Liver (tissue), 9 donors: ENCODE data around the gene ERGIC3. TPM values are rescaled to one million over a fixed set of nuclear protein-coding genes. Genes with fewer than 3 reads are reported as not detected.
"Not testable (repeated sequence)": the region's sequence is repeated elsewhere in the genome, so short reads cannot be mapped to it uniquely, and the experiment has no call there.

Experiments used
- DNase-seq: peaks from one replicate; pipeline ENCODE4 v3.0.0-alpha.2; 2017; ENCODE audit warnings: low spot score
- H3K27ac ChIP-seq, 2 donors: one replicate each; pipeline ENCODE4 v1.7.0; 2013; ENCODE audit warnings: inconsistent platforms in 2 of 2, low read length in 2 of 2, control low read depth in 1 of 2, low read depth in 1 of 2, mild to moderate bottlenecking in 1 of 2
- H3K27me3 ChIP-seq, 4 donors: one replicate each; pipeline versions ENCODE4 v1.6.1 to v1.7.0; 2013; ENCODE audit warnings: low read length in 3 of 4, inconsistent platforms in 1 of 4, mild to moderate bottlenecking in 1 of 4, moderate library complexity in 1 of 4; ENCODE audit not compliant: control insufficient read depth in 4 of 4, insufficient read depth in 4 of 4
- H3K36me3 ChIP-seq, 4 donors: one replicate each; pipeline versions ENCODE4 v1.6.1 to v1.7.0; 2013; ENCODE audit warnings: low read length in 3 of 4, mild to moderate bottlenecking in 3 of 4, low read depth in 1 of 4, moderate library complexity in 1 of 4; ENCODE audit not compliant: control insufficient read depth in 4 of 4, insufficient read depth in 3 of 4
- H3K4me1 ChIP-seq, 4 donors: one replicate each; pipeline versions ENCODE4 v1.6.1 to v1.7.0; 2013; ENCODE audit warnings: low read length in 3 of 4, mild to moderate bottlenecking in 3 of 4, moderate library complexity in 1 of 4; ENCODE audit not compliant: control insufficient read depth in 4 of 4, insufficient read depth in 4 of 4
- H3K4me3 ChIP-seq, 3 donors: one replicate each; pipeline versions ENCODE4 v1.6.1 to v1.7.0; 2013; ENCODE audit warnings: low read length in 3 of 3, control low read depth in 1 of 3, low read depth in 1 of 3, mild to moderate bottlenecking in 1 of 3
- H3K9ac ChIP-seq, 2 donors: one replicate each; pipeline ENCODE4 v1.7.0; 2013; ENCODE audit warnings: low read length in 2 of 2, mild to moderate bottlenecking in 2 of 2, moderate library complexity in 2 of 2, control low read depth in 1 of 2, low read depth in 1 of 2
- H3K9me3 ChIP-seq, 4 donors: one replicate each; pipeline versions ENCODE4 v1.6.1 to v1.7.0; 2013; ENCODE audit warnings: low read length in 3 of 4; ENCODE audit not compliant: control insufficient read depth in 4 of 4
- EGR1 ChIP-seq, 2 donors: IDR thresholded peaks; 2 replicates each; pipeline ENCODE4 v1.6.1; 2016 to 2018; ENCODE audit warnings: antibody characterized with exemption in 2 of 2, low read depth in 2 of 2
- FOXA2 ChIP-seq: IDR thresholded peaks from 2 replicates; pipeline ENCODE4 v1.6.1; 2016; ENCODE audit warnings: antibody characterized with exemption
- GABPA ChIP-seq, 2 donors: IDR thresholded peaks in 1 of 2; conservative IDR thresholded peaks in 1 of 2; 2 replicates each; pipeline ENCODE4 v1.6.1; 2016; ENCODE audit warnings: antibody characterized with exemption in 2 of 2, mild to moderate bottlenecking in 1 of 2, moderate library complexity in 1 of 2
- HNF4A ChIP-seq, 2 donors: conservative IDR thresholded peaks; 2 replicates each; pipeline ENCODE4 v1.6.1; 2016; ENCODE audit warnings: antibody characterized with exemption in 2 of 2, mild to moderate bottlenecking in 2 of 2
- HNF4G ChIP-seq: IDR thresholded peaks from 2 replicates; pipeline ENCODE4 v1.6.1; 2016; ENCODE audit warnings: antibody characterized with exemption
- JUND ChIP-seq, 2 donors: IDR thresholded peaks; 2 replicates each; pipeline ENCODE4 v1.6.1; 2016; ENCODE audit warnings: antibody characterized with exemption in 2 of 2
- RAD21 ChIP-seq, 2 donors: IDR thresholded peaks; 2 replicates each; pipeline ENCODE4 v1.6.1; 2016; ENCODE audit warnings: antibody characterized with exemption in 2 of 2, mild to moderate bottlenecking in 2 of 2
- RXRA ChIP-seq, 2 donors: IDR thresholded peaks; 2 replicates each; pipeline ENCODE4 v1.6.1; 2017 to 2018; ENCODE audit warnings: antibody characterized with exemption in 2 of 2, mild to moderate bottlenecking in 1 of 2
- SP1 ChIP-seq: IDR thresholded peaks from 2 replicates; pipeline ENCODE4 v1.6.1; 2018; ENCODE audit warnings: antibody characterized with exemption, mild to moderate bottlenecking
- TAF1 ChIP-seq: conservative IDR thresholded peaks from 2 replicates; pipeline ENCODE4 v1.6.1; 2016; ENCODE audit warnings: antibody characterized with exemption, mild to moderate bottlenecking
- YY1 ChIP-seq: IDR thresholded peaks from 2 replicates; pipeline ENCODE4 v1.6.1; 2016; ENCODE audit warnings: antibody characterized with exemption, mild to moderate bottlenecking
- ZBTB33 ChIP-seq: IDR thresholded peaks from 2 replicates; pipeline ENCODE4 v1.6.1; 2016; ENCODE audit warnings: antibody characterized with exemption
- WGBS: extraction: QIAGEN DNeasy Blood & Tissue Kit; methylation state at CpG from one replicate; pipeline ENCODE4 v1.1.7; 2013; 5-methylcytosine and 5-hydroxymethylcytosine counted together
- polyA plus RNA-seq, 2 donors: library from polyadenylated mRNA; stranded (reverse) in 1 of 2; unstranded in 1 of 2; fragments of 200-250 nt in 1 of 2; fragments of >200 nt in 1 of 2; fragmentation: Nextera tagmentation in 1 of 2; extraction: Ambion mirVana in 1 of 2; gene quantifications; one replicate each; pipeline versions ENCODE4 v1.2.1 to v1.2.3, GENCODE V29; 2013 to 2015
- total RNA-seq, 2 donors: library from RNA; depleted of rRNA; stranded (reverse); fragments of >200 nt; gene quantifications; one replicate each; pipeline ENCODE4 v1.2.3, GENCODE V29; 2014
- TF ChIP-seq, protein P1 (sequence below): IDR thresholded peaks from 2 replicates; pipeline ENCODE4 v1.6.1; 2016; ENCODE audit warnings: antibody characterized with exemption, mild to moderate bottlenecking
- TF ChIP-seq, protein P2 (sequence below): IDR thresholded peaks from 2 replicates; pipeline ENCODE4 v1.6.1; 2016; ENCODE audit warnings: antibody characterized with exemption
- TF ChIP-seq, protein P3 (sequence below): fragments of 150-350 bp; IDR thresholded peaks from 2 replicates; pipeline ENCODE4 v1.5.1; 2017; ENCODE audit warnings: improper control_type of control experiment, low read depth, low read length; ENCODE audit not compliant: missing input control
- donor health status: healthy.
- donor health status: healthy.
- donor health status: healthy.
- donor health status: healthy.
- donor health status: healthy.

The ERGIC3 gene
- total and polyA plus RNA-seq, 4 donors, result 110 to 167 (median 120) TPM

GRCh38 chr20:35517125-35517524 lies 24.8 kb upstream of the ERGIC3 start:
- no peak overlapping the region for H3K27ac ChIP-seq
- H3K4me3 ChIP-seq, result no peak overlapping the region
- no peak for DNase-seq
- no peaks in the 10 kb centered on the region for H3K27me3 ChIP-seq
- H3K36me3 ChIP-seq, result peaks cover 0 to 6% (median 3%) of the 10 kb centered on the region in 4 donors
- WGBS, result 46% methylated on average over 1 of the region's 1 CpG
- H3K9ac ChIP-seq, result no peak overlapping the region
- no peaks in the 10 kb centered on the region for H3K4me1 ChIP-seq
- TF ChIP-seq FOXA2, result no peak
- H3K9me3 ChIP-seq, result no peaks in the 10 kb centered on the region

GRCh38 chr20:35517767-35518166 lies 24.1 kb upstream of the ERGIC3 start:
- H3K4me3 ChIP-seq, H3K36me3 ChIP-seq, H3K4me1 ChIP-seq, H3K9me3 ChIP-seq, H3K27me3 ChIP-seq, DNase-seq, H3K27ac ChIP-seq, H3K9ac ChIP-seq: not testable (repeated sequence)
- WGBS, result 98% methylated on average over 5 of the region's 5 CpGs

GRCh38 chr20:35518955-35519354 lies 22.9 kb upstream of the ERGIC3 start:
- Histone ChIP-seq H3K9ac (no peak overlapping the region), H3K4me1 (no peaks in the 10 kb centered on the region), H3K4me3 (no peak overlapping the region), H3K27ac (no peak overlapping the region), H3K36me3 (peaks cover 0 to 2% (median 0%) of the 10 kb centered on the region in 4 donors), H3K27me3 (no peaks in the 10 kb centered on the region), H3K9me3 (no peaks in the 10 kb centered on the region)
- no peak for DNase-seq
- TF ChIP-seq JUND (IDR thresholded peaks at IDR 0.05) (no peak), RXRA (IDR thresholded peaks at IDR 0.05) (no peak)
- TF ChIP-seq, protein P1, sequence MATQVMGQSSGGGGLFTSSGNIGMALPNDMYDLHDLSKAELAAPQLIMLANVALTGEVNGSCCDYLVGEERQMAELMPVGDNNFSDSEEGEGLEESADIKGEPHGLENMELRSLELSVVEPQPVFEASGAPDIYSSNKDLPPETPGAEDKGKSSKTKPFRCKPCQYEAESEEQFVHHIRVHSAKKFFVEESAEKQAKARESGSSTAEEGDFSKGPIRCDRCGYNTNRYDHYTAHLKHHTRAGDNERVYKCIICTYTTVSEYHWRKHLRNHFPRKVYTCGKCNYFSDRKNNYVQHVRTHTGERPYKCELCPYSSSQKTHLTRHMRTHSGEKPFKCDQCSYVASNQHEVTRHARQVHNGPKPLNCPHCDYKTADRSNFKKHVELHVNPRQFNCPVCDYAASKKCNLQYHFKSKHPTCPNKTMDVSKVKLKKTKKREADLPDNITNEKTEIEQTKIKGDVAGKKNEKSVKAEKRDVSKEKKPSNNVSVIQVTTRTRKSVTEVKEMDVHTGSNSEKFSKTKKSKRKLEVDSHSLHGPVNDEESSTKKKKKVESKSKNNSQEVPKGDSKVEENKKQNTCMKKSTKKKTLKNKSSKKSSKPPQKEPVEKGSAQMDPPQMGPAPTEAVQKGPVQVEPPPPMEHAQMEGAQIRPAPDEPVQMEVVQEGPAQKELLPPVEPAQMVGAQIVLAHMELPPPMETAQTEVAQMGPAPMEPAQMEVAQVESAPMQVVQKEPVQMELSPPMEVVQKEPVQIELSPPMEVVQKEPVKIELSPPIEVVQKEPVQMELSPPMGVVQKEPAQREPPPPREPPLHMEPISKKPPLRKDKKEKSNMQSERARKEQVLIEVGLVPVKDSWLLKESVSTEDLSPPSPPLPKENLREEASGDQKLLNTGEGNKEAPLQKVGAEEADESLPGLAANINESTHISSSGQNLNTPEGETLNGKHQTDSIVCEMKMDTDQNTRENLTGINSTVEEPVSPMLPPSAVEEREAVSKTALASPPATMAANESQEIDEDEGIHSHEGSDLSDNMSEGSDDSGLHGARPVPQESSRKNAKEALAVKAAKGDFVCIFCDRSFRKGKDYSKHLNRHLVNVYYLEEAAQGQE, result no peak
- 87% methylated on average over 9 of the region's 9 CpGs for WGBS

- DNase-seq, result peak; percentile 60
- H3K27ac ChIP-seq, result no peak overlapping the region
- no peak for TF ChIP-seq TAF1
- TF ChIP-seq, protein P2, sequence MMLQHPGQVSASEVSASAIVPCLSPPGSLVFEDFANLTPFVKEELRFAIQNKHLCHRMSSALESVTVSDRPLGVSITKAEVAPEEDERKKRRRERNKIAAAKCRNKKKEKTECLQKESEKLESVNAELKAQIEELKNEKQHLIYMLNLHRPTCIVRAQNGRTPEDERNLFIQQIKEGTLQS, result no peak
- no peak for TF ChIP-seq EGR1 (IDR thresholded peaks at IDR 0.05; ENCODE audit: low read depth in 2 of 2)
- TF ChIP-seq HNF4A (conservative IDR thresholded peaks at IDR 0.05), result no peak
- no peak for TF ChIP-seq ZBTB33
- no peak for TF ChIP-seq HNF4G
- TF ChIP-seq GABPA (IDR thresholded peaks at IDR 0.05 in 1 of 2, conservative IDR thresholded peaks at IDR 0.05 in 1 of 2), result no peak
- peak; percentile 22 to 70 for TF ChIP-seq RAD21 (IDR thresholded peaks at IDR 0.05)
- TF ChIP-seq YY1, result no peak
- no peak for TF ChIP-seq SP1
- no peak for TF ChIP-seq RXRA (IDR thresholded peaks at IDR 0.05)
- TF ChIP-seq, protein P3, sequence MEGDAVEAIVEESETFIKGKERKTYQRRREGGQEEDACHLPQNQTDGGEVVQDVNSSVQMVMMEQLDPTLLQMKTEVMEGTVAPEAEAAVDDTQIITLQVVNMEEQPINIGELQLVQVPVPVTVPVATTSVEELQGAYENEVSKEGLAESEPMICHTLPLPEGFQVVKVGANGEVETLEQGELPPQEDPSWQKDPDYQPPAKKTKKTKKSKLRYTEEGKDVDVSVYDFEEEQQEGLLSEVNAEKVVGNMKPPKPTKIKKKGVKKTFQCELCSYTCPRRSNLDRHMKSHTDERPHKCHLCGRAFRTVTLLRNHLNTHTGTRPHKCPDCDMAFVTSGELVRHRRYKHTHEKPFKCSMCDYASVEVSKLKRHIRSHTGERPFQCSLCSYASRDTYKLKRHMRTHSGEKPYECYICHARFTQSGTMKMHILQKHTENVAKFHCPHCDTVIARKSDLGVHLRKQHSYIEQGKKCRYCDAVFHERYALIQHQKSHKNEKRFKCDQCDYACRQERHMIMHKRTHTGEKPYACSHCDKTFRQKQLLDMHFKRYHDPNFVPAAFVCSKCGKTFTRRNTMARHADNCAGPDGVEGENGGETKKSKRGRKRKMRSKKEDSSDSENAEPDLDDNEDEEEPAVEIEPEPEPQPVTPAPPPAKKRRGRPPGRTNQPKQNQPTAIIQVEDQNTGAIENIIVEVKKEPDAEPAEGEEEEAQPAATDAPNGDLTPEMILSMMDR, result peak; percentile 52
- H3K4me3 ChIP-seq, result no peak overlapping the region
- H3K9me3 ChIP-seq, result no peaks in the 10 kb centered on the region
- no peaks in the 10 kb centered on the region for H3K4me1 ChIP-seq
- no peaks in the 10 kb centered on the region for H3K27me3 ChIP-seq
- no peak overlapping the region for H3K9ac ChIP-seq
- no peaks in the 10 kb centered on the region for H3K36me3 ChIP-seq
- WGBS, result 73% methylated on average over 6 of the region's 6 CpGs
Observed at GRCh38 chr20:35523298-35523888, 18.5 kb upstream of the ERGIC3 start.
